A549 (cell line): Measurements from ENCODE around the gene RIOX2. TPM values are rescaled to one million over a fixed set of nuclear protein-coding genes. Genes with fewer than 3 reads are reported as not detected.

Source experiments
- ATAC-seq, 2 experiments: fragments of 200-7000 bp in 1 of 2; fragments of >200 bp in 1 of 2; cut with Nextera tagmentation in 1 of 2; cut with Tn5 transposase in 1 of 2; 3 replicates each; pipeline versions ENCODE4 v1.8.0 to v1.9.1; 2018 to 2020; ENCODE audit warnings: mild to moderate bottlenecking in 1 of 2, moderate library complexity in 1 of 2
- CTCF ChIA-PET: fragments of 300-600 bp; sonication (Branson Sonifier 250); formaldehyde crosslinking; extraction: SDS; loops from one replicate; lab custom pipeline; 2021; ENCODE audit warnings: antibody characterized with exemption, inconsistent platforms; lab: Yijun Ruan, JAX
- POLR2A ChIA-PET: fragments of 350-600 bp; formaldehyde crosslinking; extraction: SDS; loops from one replicate; lab custom pipeline; 2021; ENCODE audit warnings: antibody characterized with exemption, inconsistent platforms; lab: Yijun Ruan, JAX
- DNase-seq, 2 experiments: peaks; one replicate each; pipeline versions ENCODE4 v3.0.0 to v3.0.0-alpha.2; 2011 to 2016; ENCODE audit warnings: low read depth in 1 of 2, low spot score in 1 of 2
- FAIRE-seq: peaks from 2 replicates; lab custom pipeline; 2011; peaks lifted over from hg19 to GRCh38; lab: Jason Lieb, UNC
- H3K27ac ChIP-seq, 2 experiments: fragments of >200 bp; sonication (Bioruptor Twin); formaldehyde crosslinking; 3 replicates each; pipeline ENCODE4 v1.5.1; 2016 to 2017
- H3K4me1 ChIP-seq: fragments of >200 bp; sonication (Bioruptor Twin); formaldehyde crosslinking; 3 replicates; pipeline ENCODE4 v1.6.1; 2016
- H3K4me2 ChIP-seq: fragments of >200 bp; sonication (Bioruptor Twin); formaldehyde crosslinking; 3 replicates; pipeline ENCODE4 v1.6.1; 2016
- H3K4me3 ChIP-seq: fragments of >200 bp; sonication (Bioruptor Twin); formaldehyde crosslinking; 3 replicates; pipeline ENCODE4 v1.5.1; 2016
- H3K9me3 ChIP-seq: fragments of >200 bp; sonication (Bioruptor Twin); formaldehyde crosslinking; 3 replicates; pipeline ENCODE4 v1.6.1; 2016
- ATOH8 ChIP-seq: fragments of 250-450 bp; sonication (Bioruptor Pico); IDR thresholded peaks from 2 replicates; pipeline ENCODE4 v1.5.0; 2020; ENCODE audit warnings: low read depth, mild to moderate bottlenecking, moderate library complexity
- CEBPB ChIP-seq, 2 experiments: fragments of >200 bp in 1 of 2; sonication (Bioruptor Twin) in 1 of 2; formaldehyde crosslinking in 1 of 2; IDR thresholded peaks; 2 replicates each; pipeline ENCODE4 v1.6.1; 2012 to 2016
- EP300 ChIP-seq, 2 experiments: fragments of >200 bp; sonication (Bioruptor Twin); formaldehyde crosslinking; IDR thresholded peaks; 2 replicates in 1 of 2; 3 replicates in 1 of 2; pipeline ENCODE4 v1.6.1; 2016 to 2017
- FOSB ChIP-seq: fragments of 250-450 bp; sonication (Bioruptor Pico); IDR thresholded peaks from 2 replicates; pipeline ENCODE4 v1.5.0; 2020; ENCODE audit warnings: mild to moderate bottlenecking, moderate library complexity
- GATA3 ChIP-seq: IDR thresholded peaks from 2 replicates; pipeline ENCODE4 v1.6.1; 2012; ENCODE audit warnings: borderline replicate concordance
- HMGXB4 ChIP-seq: fragments of 250-450 bp; sonication (Bioruptor Pico); IDR thresholded peaks from 2 replicates; pipeline ENCODE4 v1.5.0; 2021; ENCODE audit warnings: mild to moderate bottlenecking, moderate library complexity, borderline replicate concordance
- HOXB13 ChIP-seq: fragments of 250-450 bp; sonication (Bioruptor Pico); IDR thresholded peaks from 2 replicates; pipeline ENCODE4 v1.5.0; 2020; ENCODE audit warnings: low read depth, mild to moderate bottlenecking, moderate library complexity
- JUN ChIP-seq, 2 experiments: fragments of >200 bp; sonication (Bioruptor Twin); formaldehyde crosslinking; IDR thresholded peaks; 2 replicates in 1 of 2; 3 replicates in 1 of 2; pipeline ENCODE4 v1.6.1; 2016 to 2017
- JUNB ChIP-seq: fragments of >200 bp; sonication (Bioruptor Twin); formaldehyde crosslinking; IDR thresholded peaks from 2 replicates; pipeline ENCODE4 v1.6.1; 2016
- KDM5A ChIP-seq: fragments of 200-600 bp; sonication (generic); IDR thresholded peaks from 2 replicates; pipeline ENCODE4 v1.6.1; 2016; ENCODE audit warnings: antibody characterized with exemption, mild to moderate bottlenecking
- NFE2L2 ChIP-seq: fragments of 150-350 bp; conservative IDR thresholded peaks from 2 replicates; pipeline ENCODE4 v1.6.1; 2014; ENCODE audit warnings: low read length
- NR3C1 ChIP-seq: fragments of >200 bp; sonication (Bioruptor Twin); formaldehyde crosslinking; IDR thresholded peaks from 3 replicates; pipeline ENCODE4 v1.6.1; 2017
- PHF8 ChIP-seq: fragments of 200-600 bp; sonication (generic); IDR thresholded peaks from 2 replicates; pipeline ENCODE4 v1.6.1; 2016; ENCODE audit warnings: low read depth, mild to moderate bottlenecking, antibody characterized with exemption, moderate library complexity, borderline replicate concordance
- RARB ChIP-seq: fragments of 250-450 bp; sonication (Bioruptor Pico); IDR thresholded peaks from 2 replicates; pipeline ENCODE4 v1.8.0; 2021; ENCODE audit warnings: mild to moderate bottlenecking, moderate library complexity
- RCOR1 ChIP-seq: fragments of 150-350 bp; IDR thresholded peaks from 2 replicates; pipeline ENCODE4 v1.6.1; 2014; ENCODE audit warnings: antibody characterized with exemption, low read length, low read depth
- RFX5 ChIP-seq: fragments of 450-650 bp; IDR thresholded peaks from 2 replicates; pipeline ENCODE4 v1.7.1; 2014; ENCODE audit warnings: antibody characterized with exemption, mild to moderate bottlenecking, moderate library complexity
- ZC3H11A ChIP-seq: fragments of 450-650 bp; IDR thresholded peaks from 2 replicates; pipeline ENCODE4 v1.6.1; 2014; ENCODE audit warnings: antibody characterized with exemption, mild to moderate bottlenecking
- ZFP36 ChIP-seq: fragments of 450-650 bp; IDR thresholded peaks from 2 replicates; pipeline ENCODE4 v1.6.1; 2014; ENCODE audit warnings: borderline replicate concordance; ENCODE audit not compliant: partially characterized antibody
- WGBS: methylation state at CpG from one replicate; pipeline ENCODE4 v1.1.6; 2017; ENCODE audit errors: missing lambda C conversion rate; 5-methylcytosine and 5-hydroxymethylcytosine counted together
- polyA plus RNA-seq, 4 experiments: library from polyadenylated mRNA; depleted of rRNA in 3 of 4; stranded (reverse); fragments of >200 nt; fragmentation: RNase III in 1 of 4; extraction: RNeasy Plus Mini Kit Qiagen cat#74134 plus additional on column Dnase treatment in 1 of 4; gene quantifications; 2 replicates in 3 of 4; 3 replicates in 1 of 4; pipeline ENCODE4 v1.2.3, GENCODE V29; 2011 to 2017
- TF ChIP-seq, protein P1 (sequence below): fragments of >200 bp; sonication (Bioruptor Twin); formaldehyde crosslinking; IDR thresholded peaks from 3 replicates; pipeline ENCODE4 v1.5.1; 2016
- TF ChIP-seq, protein P2 (sequence below): fragments of 450-650 bp; IDR thresholded peaks from 2 replicates; pipeline ENCODE4 v1.6.1; 2014; ENCODE audit warnings: antibody characterized with exemption

Gene RIOX2
- polyA plus RNA-seq, 2 of the 4 experiments (the other 2 are of a cell fraction), result 34.1 to 49.6 TPM

DNA sequence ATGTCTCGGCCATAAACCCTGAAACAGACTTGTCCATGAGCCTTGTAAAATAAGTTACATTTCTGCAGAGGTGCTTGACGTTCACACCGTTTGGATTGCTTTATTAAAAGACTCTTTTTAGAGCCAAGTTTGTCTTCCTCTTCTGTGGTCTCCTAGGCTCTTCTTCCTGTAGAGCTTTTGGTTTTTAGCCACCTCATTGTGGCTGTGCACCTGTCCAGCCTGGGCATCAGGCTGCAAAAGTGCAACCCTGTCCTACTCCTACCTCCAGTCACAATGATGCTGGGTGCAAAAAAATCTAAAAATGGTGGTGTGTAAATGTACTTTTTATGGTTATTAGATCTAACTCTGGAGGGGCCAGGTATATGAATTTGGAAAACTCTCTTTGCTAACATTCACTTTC, 2.8 kb upstream of the RIOX2 start:
- no peak for FAIRE-seq
- Histone ChIP-seq H3K9me3 (no peaks in the 10 kb centered on the region), H3K4me3 (no peak overlapping the region), H3K27ac (no peak overlapping the region), H3K4me1 (peaks cover 16% of the 10 kb centered on the region; the same call in 2 of the 3 replicates), H3K4me2 (no peak overlapping the region)
- TF ChIP-seq CEBPB (IDR thresholded peaks at IDR 0.05) (no peak), FOSB (CRISPR knock-in tag) (no peak), NFE2L2 (no peak)
- TF ChIP-seq, protein P1, sequence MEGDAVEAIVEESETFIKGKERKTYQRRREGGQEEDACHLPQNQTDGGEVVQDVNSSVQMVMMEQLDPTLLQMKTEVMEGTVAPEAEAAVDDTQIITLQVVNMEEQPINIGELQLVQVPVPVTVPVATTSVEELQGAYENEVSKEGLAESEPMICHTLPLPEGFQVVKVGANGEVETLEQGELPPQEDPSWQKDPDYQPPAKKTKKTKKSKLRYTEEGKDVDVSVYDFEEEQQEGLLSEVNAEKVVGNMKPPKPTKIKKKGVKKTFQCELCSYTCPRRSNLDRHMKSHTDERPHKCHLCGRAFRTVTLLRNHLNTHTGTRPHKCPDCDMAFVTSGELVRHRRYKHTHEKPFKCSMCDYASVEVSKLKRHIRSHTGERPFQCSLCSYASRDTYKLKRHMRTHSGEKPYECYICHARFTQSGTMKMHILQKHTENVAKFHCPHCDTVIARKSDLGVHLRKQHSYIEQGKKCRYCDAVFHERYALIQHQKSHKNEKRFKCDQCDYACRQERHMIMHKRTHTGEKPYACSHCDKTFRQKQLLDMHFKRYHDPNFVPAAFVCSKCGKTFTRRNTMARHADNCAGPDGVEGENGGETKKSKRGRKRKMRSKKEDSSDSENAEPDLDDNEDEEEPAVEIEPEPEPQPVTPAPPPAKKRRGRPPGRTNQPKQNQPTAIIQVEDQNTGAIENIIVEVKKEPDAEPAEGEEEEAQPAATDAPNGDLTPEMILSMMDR, result no peak
- ATAC-seq, result no peak
- DNase-seq, result no peak
- ChIA-PET POLR2A (no interaction called here), CTCF (interaction anchor here (1.0 to 1.6 kb wide), 2 partner anchors 10 to 11 kb away, joined by 3 read pairs; no protein-coding TSS in a partner anchor)
- 64% methylated on average over 3 of the region's 3 CpGs for WGBS

DNA sequence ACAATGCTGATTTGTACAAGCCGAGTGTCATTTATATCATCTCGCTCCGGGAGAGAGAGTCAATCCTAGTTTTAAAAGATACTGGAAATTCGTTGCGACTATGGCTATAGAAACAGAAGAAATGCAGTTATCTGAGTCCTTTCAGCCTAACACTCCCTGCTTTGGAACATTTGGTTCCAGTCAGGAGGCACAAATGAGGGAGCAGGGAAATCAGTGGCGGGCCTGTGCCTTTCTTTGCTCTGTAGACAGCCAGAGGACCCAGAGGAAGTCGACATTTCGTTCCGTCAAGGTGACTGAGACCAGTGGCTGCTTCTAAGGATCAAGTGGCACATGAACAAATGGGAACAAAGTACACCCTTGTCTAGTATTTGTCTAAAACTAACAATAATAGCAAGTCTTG, 745 bp upstream of the RIOX2 start:
- Histone ChIP-seq H3K27ac (peak overlapping the region; percentile 84 to 95; a peak in 5 of 6 replicates), H3K9me3 (no peaks in the 10 kb centered on the region), H3K4me3 (peak overlapping the region; percentile 64), H3K4me1 (peaks cover 17% of the 10 kb centered on the region; the same call in 2 of the 3 replicates), H3K4me2 (peak overlapping the region; percentile 96)
- ATAC-seq, result no peak
- CTCF ChIA-PET, result no interaction called here
- POLR2A ChIA-PET, result no interaction called here
- TF ChIP-seq HOXB13 (no peak), EP300 (IDR thresholded peaks at IDR 0.05) (no peak), PHF8 (no peak), RCOR1 (no peak), JUNB (no peak), GATA3 (no peak), RFX5 (no peak), NR3C1 (no peak), ATOH8 (no peak), HMGXB4 (no peak), ZC3H11A (no peak), ZFP36 (no peak), JUN (IDR thresholded peaks at IDR 0.05) (no peak), KDM5A (no peak), RARB (no peak)
- TF ChIP-seq, protein P2, sequence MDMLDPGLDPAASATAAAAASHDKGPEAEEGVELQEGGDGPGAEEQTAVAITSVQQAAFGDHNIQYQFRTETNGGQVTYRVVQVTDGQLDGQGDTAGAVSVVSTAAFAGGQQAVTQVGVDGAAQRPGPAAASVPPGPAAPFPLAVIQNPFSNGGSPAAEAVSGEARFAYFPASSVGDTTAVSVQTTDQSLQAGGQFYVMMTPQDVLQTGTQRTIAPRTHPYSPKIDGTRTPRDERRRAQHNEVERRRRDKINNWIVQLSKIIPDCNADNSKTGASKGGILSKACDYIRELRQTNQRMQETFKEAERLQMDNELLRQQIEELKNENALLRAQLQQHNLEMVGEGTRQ, result no peak
- FAIRE-seq, result no peak
- WGBS, result 97% methylated on average over 9 of the region's 9 CpGs
- no peak for DNase-seq
